Left colon (tissue), 2 donors: ENCODE data around the gene ACTMAP. TPM values are rescaled to one million over a fixed set of nuclear protein-coding genes. Genes with fewer than 3 reads are reported as not detected.
"Not testable (repeated sequence)": the region's sequence is repeated elsewhere in the genome, so short reads cannot be mapped to it uniquely, and the experiment has no call there.

Source experiments
- ATAC-seq: fragments of 200-7000 bp; cut with Tn5 transposase; one replicate; pipeline ENCODE4 v1.9.1; 2020; ENCODE audit warnings: mild to moderate bottlenecking, moderate library complexity
- DNase-seq, 2 donors: peaks; one replicate each; pipeline ENCODE4 v3.0.0-alpha.2; 2020
- intact Hi-C, 2 donors: fragments of 100-400 bp; cut with DNase I in 1 of 2; cut with micrococcal nuclease in 1 of 2; formaldehyde crosslinking; loops; one replicate each; pipeline versions ENCODE4 v1.11.2 to v1.14.0; 2022; cut with DNase I, micrococcal nuclease
- long read RNA-seq: library from polyadenylated mRNA; unstranded; transcript quantifications from one replicate; pipeline ENCODE4 v2.0.0, GENCODE V29; 2021
- total RNA-seq, 2 donors: library from RNA; stranded (reverse); fragmentation: NEBNext Ultra II Directional; extraction: Animal tissue kit (Norgen Biotek cat#: 25700); gene quantifications; one replicate each; pipeline ENCODE4 v1.2.1, GENCODE V29; 2021
- donor health status: DM: no; HTN: no; CAD: no.
- donor health status: DM: yes; HTN: yes; CAD: no.

The ACTMAP gene, protein sequence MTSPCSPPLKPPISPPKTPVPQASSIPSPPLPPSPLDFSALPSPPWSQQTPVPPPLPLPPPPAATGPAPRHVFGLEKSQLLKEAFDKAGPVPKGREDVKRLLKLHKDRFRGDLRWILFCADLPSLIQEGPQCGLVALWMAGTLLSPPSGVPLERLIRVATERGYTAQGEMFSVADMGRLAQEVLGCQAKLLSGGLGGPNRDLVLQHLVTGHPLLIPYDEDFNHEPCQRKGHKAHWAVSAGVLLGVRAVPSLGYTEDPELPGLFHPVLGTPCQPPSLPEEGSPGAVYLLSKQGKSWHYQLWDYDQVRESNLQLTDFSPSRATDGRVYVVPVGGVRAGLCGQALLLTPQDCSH
- total RNA-seq: 10 to 100 TPM; 12.1 to 12.4 TPM
- long read RNA-seq, partial matches to known transcripts: 1 of 3 reads
- long read RNA-seq, other reads (novel, unspliced or antisense): 2 of 3 reads

DNA sequence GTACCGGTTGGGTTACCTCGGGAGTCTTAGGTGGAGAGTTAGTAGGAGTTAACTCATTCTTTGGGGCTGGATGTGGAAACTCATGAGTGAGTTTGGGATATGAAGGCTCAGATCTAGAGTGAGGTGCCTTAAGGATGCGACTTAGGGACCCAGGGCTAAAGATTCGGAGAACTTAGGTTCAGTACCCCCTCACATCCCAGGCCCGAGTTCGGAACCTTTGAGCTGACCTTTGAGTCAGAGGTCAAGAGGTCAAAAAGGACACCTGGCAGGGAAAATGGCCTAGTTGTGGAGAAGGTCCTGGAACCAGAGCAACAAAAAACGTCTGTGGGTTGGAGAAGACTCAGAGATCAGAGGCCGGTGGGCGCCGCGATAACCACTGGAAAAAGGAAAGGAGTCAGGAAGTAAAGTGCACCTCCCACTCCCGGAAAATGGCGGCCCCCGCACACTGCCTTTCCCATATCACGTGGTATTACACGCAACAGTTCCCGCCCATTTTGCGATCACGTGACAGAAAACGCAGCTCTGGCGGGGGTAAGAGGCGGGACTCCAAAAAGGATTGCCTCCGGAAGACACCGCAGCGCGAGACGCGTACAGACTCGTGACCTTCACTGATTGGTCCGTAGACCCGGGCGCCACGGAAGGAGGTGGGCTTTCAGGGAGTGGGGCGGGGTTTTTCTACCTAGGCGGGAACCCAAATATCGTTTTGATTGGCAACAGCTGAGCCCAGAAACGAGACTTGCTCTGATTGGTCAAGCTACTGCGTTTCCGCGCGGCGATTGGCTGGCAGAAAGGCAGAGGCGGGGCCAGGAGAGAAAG is at the start of gene ACTMAP:
Gene ACTMAP, minus strand, starts transcription at position 420 of the 816 bp plus-strand sequence. CDS start 674 bp downstream, outside the sequence.
- intact Hi-C loops: no loop called here
- DNase-seq (peak; percentile 100), ATAC-seq (peak; percentile 79)

DNA sequence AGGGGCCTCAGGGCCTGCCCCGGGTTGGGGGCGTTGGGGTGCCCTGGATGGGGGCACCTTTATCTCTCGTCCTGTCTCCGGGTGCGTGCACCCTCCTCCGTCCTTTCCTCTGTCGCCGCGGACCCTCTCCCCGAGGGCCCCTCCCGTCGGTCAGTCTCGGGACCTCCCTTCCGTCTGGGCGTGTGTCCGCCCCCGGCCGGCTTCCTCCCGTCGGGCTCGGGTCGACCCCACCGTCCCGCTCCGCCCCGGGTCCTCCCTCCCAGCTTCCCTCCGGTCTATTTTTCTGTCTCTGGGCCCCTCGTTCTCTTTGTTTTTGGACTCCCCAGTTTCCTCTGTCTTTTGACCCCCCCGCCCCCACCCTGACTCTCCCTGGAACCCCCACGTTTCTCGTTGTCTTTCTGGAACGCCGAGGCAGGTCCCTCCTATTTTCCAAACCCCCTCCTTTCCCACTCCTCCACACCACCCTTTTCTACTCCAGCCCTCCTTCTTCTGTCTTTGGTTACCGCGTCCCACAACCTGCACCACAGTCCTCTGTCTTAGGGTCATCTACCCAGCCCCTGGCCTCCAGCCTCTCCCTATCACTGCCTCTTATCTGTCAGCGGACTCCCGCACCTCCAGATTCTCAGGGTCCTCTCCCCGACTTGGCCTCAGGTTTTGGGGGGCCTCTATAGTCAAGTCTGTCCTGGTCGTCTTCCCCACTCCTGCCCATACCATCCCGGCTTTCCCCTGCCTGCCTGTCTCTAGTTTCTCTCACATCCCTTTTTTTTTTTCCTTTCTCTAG is 49.5 kb upstream of the ACTMAP start:
- no peak for ATAC-seq
- intact Hi-C loops: no loop called here
- peak in 1 of 2 donors; percentile 65 for DNase-seq

DNA sequence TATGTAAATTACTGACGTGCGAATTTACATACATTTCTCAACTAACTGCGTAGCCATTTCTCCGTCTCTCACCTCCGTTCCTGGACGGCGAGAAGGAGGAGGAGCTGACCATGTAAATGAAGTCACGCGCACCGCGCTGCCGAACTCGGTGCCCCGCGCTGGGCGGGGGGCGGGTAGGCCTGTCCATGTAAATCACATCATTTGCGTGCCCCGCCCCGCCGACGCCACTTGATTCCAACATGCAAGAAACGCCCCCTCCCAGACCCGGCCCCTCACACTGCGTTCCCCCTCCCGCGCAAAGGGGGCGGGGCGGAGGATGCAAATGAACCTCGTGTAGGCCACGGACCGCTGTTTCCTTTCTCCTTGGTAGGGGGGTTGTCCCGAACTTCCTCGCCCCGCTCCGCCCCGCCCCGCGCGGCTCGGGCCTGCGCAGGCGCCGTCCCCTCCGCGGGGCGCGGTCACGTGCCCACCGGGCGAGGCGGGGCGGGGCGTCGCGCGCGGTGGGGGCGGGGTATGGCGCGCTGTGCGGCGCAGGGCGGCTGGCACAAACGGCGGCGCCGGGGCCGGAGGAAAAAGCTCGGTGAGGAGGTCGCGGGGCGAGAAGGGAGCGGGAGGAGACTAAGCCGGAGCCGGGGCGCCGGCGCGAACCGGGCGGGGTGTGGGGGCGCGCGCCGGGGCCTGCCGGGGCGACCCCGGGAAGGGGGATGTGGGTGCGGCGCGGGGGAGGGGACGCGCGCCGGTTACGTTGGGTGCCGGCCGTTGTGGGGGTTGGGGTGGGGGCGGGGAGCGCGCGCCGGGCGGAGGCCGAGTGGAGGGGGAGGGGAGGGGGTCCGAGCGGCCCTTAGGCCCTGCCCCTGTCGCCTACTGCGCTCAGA is 48.6 kb upstream of the ACTMAP start, which contains the start of gene EGLN2:
Gene EGLN2, plus strand, starts transcription at position 509 of the 875 bp plus-strand sequence. CDS start 1,382 bp downstream, outside the sequence.
- ATAC-seq (peak; percentile 76), DNase-seq (peak; percentile 100)
- intact Hi-C loops: no loop called here

DNA sequence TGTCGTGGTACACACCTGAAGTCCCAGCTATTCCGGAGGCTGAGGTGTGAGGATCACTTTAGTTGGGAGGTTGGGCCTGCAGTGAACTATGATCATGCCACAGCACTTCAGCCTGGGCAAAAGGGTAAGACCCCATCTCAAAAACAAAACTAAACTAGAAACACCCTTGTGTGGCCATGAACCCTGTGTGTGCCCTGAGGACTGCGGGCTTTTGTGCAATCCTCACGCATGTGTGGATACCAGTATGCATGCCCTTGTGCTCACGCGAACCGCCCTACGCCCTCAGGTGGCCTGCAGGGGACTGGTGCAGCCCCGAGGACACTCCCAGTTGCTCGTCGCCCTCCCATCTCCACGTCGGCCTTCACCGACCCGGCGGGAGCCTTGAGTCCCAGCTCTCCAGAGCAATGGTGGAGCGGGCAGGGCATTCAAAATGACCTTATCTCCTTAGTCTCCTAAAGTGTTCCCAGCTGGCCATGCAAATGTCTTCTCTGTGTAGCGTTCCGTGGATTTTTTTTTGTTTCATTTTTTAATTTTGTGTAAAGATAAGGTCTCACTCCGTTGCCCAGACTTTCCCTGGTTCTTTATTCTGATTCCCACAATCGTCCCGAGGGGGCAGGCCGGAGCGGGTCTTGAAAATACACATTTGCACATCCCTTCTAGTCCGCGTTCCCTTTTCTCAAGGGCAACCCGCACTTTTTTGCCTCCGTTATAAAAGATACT is 47.8 kb upstream of the ACTMAP start:
- ATAC-seq: peak; percentile 67
- intact Hi-C loops: no loop called here
- DNase-seq: peak; percentile 84 to 90

DNA sequence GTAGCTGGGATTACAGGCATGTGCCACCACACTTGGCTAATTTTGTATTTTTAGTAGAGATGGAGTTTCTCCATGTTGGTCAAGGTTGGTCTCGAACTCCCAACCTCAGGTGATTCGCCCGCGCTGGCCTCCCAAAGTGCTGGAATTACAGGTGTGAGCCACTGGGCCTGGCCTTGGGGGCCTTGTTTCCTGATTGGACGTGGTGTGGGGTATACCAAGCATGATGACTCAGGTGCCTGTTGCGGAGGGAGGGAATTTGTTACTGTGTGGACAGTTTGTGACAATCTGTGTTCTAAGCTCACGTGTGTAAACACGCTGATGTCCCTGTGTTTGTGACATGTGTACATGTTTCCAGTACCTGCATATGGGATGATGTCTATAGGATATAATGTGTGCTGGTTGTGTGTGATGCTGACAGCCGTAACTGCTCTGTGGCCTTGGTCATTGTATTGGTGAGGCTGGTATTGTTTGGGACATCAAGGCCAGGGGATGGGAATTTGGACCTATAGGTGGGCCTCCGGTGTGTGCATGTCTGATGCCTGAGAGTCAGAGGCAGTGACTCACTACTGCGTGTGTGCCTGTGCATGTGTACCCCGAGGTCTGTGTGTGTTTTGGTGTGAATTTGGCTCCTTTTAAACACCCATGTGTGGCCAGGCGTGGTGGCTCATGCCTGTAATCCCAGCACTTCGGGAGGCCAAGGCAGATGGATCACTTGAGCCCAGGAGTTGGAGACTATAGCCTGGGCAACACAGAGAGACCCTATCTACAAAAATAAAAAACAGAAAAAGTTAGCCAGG is 47.1 kb upstream of the ACTMAP start:
- ATAC-seq (no peak), DNase-seq (no peak)

GRCh38 chr19:40791996-40792395 is 41.7 kb upstream of the ACTMAP start:
- intact Hi-C loops: no loop called here
- no peak for DNase-seq
- ATAC-seq: peak; percentile 65

More for the DNA sequence above, 47.1 kb upstream of the ACTMAP start:
- intact Hi-C loops: no loop called here

GRCh38 chr19:40791349-40791748 is 41.1 kb upstream of the ACTMAP start:
- ATAC-seq (no peak), DNase-seq (no peak)
- intact Hi-C loops: no loop called here

DNA sequence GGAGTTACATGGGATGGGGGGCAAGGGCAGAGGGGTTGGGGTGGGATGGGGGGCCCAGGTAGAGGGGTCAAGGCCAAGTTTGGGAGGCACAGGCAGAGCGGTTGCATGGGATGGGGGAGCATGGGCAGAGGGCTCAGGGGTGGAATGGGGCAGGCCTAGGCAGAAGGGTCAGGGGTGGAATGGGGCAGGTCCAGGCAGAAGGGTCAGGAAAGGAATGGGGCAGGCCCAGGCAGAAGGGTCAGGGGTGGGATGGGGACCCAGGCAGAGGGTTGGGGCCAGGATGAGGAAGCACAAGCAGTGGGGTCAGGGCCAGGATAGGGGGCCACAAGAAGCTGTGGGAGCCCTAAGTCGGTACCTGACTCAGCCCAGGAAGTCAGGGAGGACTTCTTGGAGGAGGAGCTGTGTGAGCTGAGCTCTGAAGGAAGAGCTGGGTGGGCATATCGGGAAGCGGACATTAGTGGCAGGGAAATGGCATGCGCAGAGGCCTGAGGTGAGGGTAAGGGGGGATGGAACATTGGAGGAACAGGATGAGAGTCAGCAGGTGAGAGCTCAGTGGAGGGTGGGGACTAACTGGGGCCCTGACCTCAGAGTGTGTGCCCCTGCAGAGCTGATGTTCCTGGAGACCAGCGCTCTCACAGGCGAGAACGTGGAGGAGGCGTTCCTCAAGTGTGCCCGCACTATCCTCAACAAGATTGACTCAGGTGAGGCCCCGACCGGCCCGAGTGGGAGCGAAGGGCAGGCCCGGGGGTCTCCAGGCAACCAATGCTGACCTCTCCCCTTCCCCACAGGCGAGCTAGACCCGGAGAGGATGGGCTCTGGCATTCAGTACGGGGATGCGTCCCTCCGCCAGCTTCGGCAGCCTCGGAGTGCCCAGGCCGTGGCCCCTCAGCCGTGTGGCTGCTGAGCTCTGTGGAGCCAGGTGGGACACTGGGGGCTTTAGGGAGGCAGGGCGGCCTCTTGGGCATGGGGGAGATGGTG is 36.1 kb upstream of the ACTMAP start:
- ATAC-seq (no peak), DNase-seq (no peak)
- intact Hi-C loops: no loop called here

DNA sequence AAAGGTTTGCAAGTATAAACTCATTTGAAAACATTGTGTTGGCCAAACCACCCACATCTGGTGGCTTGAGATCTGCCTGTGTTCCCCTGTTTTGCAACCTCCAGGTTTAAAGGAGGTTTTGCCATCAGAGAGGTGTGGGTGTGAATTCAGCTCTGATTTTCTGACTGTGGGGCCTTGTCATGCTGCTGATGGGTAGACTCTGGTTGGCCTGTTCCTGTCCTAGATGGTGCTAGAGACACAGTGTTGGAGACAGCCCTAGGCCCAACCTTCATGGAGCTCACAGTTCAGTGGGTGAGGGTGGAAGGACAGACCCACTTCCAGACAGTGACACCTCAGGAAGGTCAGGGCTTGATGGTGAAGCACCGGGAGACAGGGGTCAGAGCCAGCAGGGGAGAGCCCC is 35.2 kb upstream of the ACTMAP start:
- ATAC-seq (no peak), DNase-seq (no peak)
- intact Hi-C loops: no loop called here

DNA sequence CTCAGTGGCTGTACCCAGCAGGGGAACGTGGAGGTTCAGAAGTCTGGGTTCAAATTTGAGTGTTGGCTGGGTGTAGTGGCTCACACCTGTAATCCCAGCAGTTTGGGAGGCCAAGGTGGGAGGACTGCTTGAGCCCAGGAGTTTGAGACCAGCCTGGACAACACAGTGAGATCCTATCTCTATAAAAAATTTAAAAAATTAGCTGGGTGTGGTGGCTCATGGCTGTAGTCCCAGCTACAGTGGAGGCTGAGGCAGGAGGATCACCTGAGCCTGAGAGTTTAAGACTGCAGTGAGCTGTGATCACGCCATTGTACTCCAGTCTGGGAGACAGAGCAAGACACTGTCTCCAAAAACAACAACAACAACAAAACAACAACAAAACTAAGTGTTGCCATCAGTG is 33.9 kb upstream of the ACTMAP start:
- intact Hi-C loops, ATAC-seq, DNase-seq: not testable (repeated sequence)

GRCh38 chr19:40783711-40784110 is 33.4 kb upstream of the ACTMAP start:
- ATAC-seq: no peak
- intact Hi-C loops: no loop called here

GRCh38 chr19:40781140-40781539 is 30.9 kb upstream of the ACTMAP start:
- intact Hi-C loops: no loop called here
- ATAC-seq: no peak
- DNase-seq: no peak

More at GRCh38 chr19:40783711-40784110, 33.4 kb upstream of the ACTMAP start:
- DNase-seq: no peak

GRCh38 chr19:40780582-40780981 is 30.3 kb upstream of the ACTMAP start:
- DNase-seq (no peak), ATAC-seq (no peak)
- intact Hi-C loops: no loop called here

DNA sequence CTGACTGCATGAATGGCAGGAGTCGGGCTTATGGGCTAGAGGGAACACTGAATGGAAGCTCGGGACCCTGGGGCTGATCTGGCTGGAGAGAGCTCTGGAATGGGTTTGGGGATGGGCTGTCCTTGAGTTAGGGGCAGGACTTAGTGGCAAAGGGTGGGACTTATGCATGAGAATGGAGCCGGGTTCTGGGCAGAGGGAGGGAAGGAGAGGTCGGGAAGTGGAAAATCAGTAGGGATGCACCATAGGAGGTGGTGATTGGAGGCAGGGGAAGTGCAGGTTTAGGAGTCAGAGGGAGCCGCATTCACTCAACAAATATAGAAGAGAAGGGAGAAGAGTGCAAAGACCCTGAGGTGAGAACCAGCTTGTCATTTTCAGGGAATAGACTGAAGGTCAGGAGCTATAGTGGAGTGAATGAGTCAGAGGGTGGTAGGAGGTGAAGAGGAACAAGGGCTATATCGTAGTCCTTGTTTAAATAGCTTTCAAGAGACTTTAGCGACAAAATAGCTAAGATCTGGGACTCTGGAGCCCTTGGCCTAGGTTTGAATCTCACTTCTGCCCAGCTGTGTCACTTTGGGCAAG is 28.5 kb upstream of the ACTMAP start:
- intact Hi-C loops: no loop called here
- ATAC-seq: no peak
- no peak for DNase-seq
